Stimulated activated CD8-positive, alpha-beta memory T cell treated with anti-CD3 and anti-CD28 coated beads, Interleukin-12 subunit alpha, Interleukin-12 subunit beta, amount 100 ng/mL, for 4 hours (primary cell): ENCODE results near the gene R3HDM4.
A peak's percentile ranks its signal among the peaks of the same experiment; 100 is the strongest.
"Not testable (repeated sequence)": the region's sequence is repeated elsewhere in the genome, so short reads cannot be mapped to it uniquely, and the experiment has no call there.

Experiments used
- DNase-seq: peaks from one replicate; pipeline ENCODE4 v3.0.0-alpha.2; 2020; ENCODE audit warnings: low read depth

The R3HDM4 gene

GRCh38 chr19:913080-913748 lies at the start of gene R3HDM4:
TSS of gene R3HDM4 (minus strand) at chr19:913219. CDS start at chr19:913157, 62 bp downstream.
- peak; percentile 82 for DNase-seq

GRCh38 chr19:961866-962620 lies 49.0 kb upstream of the R3HDM4 start:
- DNase-seq, result no peak

DNA sequence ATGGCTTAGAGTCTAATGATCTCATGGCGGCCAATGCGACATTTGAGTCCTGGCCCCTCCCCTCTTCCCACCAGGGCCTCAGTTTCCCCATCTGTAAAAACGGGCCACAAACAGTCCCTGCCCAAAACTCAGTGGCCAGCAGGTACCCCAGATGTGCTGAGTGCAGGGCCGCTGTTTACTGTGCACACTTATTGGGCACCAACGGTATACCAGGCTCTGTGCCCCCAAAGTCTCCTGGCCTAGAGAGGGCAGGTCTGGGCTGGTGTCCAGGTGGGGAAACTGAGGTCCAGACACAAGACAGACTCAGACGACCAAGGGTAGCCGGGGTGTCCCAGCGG lies 47.6 kb upstream of the R3HDM4 start:
- no peak for DNase-seq

DNA sequence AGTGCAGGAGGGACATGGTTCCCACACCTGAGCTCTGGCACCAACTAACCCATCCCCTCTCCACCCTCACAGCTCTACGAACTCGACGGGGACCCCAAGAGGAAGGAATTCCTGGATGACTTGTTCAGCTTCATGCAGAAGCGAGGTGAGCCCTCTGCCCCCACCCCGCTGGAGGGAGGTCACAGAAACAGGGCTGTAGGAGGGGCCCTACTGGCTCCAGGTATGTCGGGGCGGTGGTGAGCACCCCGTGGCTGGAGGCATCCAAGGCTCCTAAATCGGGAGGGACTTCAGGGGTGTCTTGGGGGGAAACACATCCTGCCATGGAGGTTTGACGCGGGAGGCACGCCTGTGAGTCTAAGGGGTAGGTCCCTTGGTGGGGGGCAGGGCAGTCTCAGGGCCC lies 47.0 kb upstream of the R3HDM4 start:
- DNase-seq, result no peak

DNA sequence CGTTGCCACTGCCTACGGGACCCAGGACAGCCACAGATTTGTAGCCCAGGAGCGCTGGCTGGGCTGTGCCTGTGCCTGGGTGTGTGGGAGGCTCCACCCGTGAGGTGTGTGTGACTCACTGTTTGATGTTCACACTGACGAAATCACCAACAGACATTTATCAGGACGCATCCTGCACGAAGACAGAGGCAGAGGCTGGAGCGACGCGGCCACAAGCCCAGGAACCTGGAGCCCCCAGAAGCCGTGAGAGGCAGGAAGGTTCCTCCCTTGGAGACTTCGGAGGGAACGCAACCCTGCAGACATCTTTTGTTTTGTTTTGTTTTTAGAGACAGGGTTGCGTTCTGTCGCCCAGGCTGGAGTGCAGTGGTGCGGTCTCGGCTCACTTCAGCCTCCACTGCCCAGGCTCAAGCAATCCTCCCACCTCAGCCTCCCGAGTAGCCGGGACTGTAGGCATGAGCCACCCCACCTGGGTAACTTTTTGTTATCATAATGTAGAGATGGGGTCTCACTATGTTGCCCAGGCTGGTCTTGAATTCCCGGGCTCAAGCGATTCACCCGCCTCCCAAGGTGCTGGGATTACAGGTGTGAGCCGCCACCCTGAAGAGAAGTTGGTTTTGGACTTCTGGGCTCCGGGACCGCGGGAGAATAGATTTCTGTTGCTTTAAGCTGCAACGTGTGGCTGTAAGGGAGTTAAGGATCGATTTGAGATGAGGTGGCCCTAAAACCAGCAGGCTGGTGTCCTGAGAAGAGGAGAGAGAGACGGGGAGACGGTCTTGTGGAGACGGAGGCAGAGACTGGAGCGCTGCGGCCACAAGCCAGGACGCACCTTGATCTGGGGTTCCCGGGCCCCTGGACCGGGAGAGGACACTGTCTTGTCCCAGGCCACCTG lies 46.2 kb upstream of the R3HDM4 start:
- peak; percentile 19 for DNase-seq

GRCh38 chr19:957578-957977 lies 44.6 kb upstream of the R3HDM4 start:
- not testable (repeated sequence) for DNase-seq

GRCh38 chr19:956766-957440 lies 43.9 kb upstream of the R3HDM4 start:
- no peak for DNase-seq

GRCh38 chr19:955803-956765 lies 43.1 kb upstream of the R3HDM4 start:
- no peak for DNase-seq

DNA sequence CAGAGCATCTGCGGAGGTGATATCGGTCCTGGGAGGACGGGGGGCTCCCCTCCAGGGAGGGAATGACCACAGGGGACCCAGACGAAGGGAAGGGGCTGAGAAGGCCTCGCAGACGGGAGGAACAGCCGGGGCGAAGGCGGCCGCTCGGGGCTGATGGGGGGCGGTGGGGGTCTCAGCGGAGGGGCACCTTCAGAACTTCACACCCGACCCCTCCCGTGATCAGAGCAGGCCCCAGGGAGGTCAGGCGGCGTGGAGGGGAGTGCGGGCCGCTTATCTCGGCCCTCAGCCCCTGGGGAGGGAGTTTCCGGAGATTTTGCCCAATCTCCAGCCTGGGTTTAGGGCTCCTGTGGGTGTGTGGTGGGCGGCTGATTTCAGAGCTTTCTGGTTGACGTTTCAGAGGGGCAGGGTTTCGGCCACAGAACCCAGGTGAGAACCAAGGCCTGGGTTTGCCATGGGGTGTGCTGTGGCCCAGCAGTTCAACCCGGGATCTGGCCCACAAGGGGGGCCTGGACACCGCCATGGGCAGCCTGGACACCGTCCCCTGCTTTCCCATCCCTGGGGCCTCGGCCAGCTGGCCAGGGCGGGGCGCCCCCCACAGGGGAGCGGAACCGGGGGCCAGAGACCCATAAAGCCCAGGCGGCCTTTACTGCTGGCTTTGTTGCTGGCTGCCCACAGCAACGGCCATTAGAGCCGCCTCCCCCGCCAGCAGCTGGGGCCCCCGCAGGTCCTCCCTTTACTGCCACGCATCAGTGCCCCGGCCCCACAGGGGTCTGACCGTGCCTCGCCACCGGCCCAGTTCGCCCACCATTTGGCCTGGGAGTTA lies 41.9 kb upstream of the R3HDM4 start:
- no peak for DNase-seq

- no peak for DNase-seq
These were observed 41.3 kb upstream of the R3HDM4 start for GRCh38 chr19:954272-954671.

DNA sequence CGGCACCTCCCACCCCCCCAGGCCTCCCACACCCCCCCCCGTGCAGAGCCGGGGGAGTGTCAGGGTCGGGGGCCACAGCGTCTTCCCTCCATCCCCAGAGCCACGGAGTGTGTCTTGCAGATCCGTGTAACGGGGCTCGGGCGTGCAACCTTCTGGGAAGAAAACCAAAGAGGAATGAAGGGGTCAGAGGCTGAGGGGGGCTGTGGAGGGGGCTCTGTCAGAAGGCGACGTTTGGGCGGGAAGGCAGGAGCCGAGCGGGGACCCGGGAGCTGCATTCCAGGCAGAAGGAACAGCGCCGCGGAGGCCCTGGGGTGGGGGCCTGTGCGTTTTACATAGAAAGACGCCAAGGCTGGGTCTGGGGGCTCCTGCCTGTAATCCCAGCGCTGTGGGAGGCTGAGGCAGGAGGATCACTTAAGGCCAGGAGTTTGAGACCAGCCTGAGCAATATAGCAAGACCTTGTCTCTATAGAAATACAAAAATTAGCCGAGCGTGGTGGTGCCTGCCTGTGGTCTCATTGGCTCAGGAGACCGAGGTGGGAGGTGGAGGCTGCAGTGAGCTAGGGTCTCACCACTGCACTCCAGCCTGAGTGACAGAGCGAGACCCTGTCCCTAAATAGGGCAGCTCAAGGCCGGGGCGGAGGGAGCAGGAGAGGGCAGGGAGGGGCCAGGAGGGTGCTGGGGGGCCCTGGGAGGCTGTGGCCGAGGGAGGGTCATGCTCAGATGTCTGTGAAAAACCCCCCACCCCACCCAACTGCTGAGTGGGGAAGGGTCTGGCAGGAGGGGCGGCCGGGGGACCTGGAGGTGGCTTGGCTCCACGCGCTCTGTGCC lies 40.6 kb upstream of the R3HDM4 start:
- DNase-seq, result no peak

DNA sequence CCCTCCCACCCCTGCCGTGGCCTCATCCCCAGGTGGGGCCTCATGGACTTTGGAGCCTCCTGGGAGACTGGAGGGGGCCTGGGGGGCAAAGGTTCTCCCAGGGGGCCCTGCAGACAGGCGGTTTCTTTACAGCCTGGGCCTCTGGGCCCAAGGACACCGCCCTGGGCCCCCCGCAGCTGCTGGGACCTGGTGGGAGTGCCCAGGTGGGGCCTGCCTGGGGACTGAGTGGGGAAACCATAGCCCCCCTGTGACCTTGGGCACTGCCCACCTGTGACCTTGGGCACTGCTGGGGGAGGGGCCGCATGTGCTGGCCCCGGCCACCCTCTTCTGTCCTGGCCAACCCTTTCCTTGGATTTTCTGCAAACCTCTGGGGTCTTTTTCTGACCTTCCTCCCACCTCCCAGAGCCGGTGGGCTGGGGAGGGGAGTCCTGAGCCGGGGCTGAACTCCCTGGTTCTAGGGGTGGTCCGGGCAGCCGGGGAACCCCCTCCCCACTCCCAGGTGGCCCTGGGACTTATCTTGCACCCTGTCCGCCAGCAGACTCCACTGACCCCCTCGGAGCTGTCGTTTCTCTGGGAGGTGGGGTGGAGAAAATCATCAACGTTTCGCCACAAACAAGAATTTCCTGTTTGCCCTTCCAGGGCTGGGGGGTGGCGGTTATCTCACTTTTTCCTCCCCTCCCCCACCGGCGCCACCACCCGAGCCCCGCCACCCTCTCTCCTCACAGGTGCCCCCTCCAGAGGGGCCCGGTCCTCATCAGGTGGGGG lies 39.8 kb upstream of the R3HDM4 start:
- no peak for DNase-seq

DNA sequence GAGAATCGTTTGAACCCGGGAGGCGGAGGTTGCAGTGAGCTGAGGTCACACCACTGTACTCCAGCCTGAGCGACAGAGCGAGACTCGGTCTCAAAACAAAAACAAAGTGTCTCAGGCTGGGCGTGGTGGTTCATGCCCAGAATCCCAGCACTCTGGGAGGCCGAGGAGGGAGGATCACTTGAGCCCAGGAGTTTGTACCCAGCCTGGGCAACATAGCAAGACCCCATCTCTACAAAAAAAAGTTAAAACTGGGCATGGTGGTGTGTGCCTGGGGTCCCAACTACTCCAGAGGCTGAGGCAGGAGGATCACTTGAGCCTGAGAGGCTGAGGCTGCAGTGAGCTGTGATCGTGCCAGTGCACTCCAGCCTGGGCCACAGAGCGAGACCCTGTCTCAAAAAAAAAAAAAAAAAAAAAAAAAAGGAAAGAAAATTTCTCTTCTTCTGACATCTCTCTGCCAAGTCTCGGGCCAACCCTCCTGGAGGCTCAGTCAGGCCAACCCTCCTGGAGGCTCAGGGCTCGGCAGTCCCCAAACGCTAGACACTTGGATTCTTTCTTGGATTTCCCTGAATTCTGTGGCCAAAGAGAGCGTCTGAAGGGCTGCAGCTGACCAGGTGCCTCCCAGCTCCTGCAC lies 39.1 kb upstream of the R3HDM4 start:
- no peak for DNase-seq

GRCh38 chr19:950352-951066 lies 37.5 kb upstream of the R3HDM4 start:
- DNase-seq, result no peak

DNA sequence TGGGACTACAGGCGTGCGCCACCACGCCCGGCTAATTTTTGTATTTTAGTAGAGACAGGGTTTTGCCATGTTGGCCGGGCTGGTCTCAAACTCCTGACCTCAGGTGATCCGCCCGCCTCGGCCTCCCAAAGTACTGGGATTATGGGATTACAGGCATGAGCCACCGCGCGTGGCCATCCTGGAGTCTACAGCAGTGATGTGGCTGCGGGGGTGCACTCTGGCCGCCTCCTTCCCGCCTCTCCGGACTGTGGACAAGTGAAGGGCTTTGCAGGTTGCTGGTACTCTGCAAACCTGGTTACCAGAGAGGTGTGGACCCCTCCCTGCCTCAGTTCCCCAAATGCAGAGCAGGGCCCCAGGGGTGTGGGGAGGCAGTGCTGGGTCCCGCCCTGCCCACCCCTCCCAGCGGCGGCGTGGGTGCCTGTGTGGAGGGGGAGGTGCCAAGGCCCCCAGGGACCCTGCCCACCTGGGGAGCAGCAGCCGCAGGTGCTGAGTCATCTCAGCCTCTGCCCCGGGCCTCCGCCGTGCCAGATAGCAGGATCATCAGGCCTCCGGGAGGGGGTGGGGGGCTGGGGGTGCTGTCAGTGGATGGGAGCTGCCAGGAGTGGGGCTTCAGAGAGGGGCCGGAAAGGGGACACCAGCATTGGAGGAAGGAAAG lies 36.0 kb upstream of the R3HDM4 start:
- DNase-seq, result no peak

DNA sequence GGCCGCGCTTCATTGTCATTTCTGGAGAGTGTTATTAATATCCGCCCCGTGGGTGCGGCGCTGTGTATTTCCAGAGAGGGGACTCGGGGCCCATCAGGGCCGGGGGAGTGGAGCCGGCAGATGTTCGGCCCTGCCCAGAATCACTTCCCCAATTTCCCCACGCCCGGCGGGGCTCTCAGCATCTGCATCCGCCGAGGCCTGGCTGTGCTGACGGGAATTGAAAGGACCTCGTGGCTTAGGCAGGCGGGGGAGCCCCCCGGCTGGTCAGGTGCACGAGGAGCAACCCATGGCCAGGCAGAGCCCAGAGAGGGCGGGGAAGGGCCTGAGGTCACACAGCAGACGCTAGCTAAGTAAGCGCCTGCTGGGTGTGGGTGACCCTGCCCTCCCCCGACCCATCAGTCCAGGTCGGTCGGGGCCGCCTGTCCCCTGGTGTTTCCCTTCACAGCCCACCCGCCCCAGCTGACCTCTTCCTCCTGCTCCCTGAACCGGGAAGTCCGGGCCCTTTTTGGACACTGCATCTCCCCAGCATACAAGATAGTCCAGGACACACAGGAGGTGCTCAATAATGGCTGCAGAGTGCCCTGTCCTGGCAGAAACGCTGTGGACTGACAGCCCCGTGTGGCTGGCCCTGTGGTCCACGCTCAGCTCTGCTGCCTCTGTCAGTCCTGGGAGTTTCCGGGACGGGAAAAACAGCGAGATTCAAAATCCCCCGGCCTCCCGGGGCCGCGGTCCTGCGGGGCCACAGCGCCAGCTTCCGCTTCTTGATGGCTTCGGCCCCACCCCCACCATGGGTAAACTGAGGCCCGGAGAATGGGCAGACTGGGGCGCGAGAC lies 34.9 kb upstream of the R3HDM4 start:
- DNase-seq, result no peak
